H1 (cell line): ENCODE measurements around the gene UBE2H. TPM values are rescaled to one million over a fixed set of nuclear protein-coding genes. Genes with fewer than 3 reads are reported as not detected.
A peak's percentile ranks its signal among the peaks of the same experiment; 100 is the strongest.

Source experiments
- CTCF ChIA-PET: fragments of 300-600 bp; sonication (Branson Sonifier 250); formaldehyde crosslinking; loops from one replicate; lab custom pipeline; 2021; ENCODE audit not compliant: partially characterized antibody; lab: Charles Lee
- POLR2A ChIA-PET: fragments of 300-600 bp; sonication (Branson Sonifier 250); formaldehyde crosslinking; loops from one replicate; lab custom pipeline; 2021; ENCODE audit warnings: inconsistent platforms; ENCODE audit not compliant: partially characterized antibody; lab: Charles Lee
- DNase-seq, 2 experiments: peaks; one replicate each; pipeline versions ENCODE4 v3.0.0 to v3.0.0-alpha.2; 2010 to 2022; ENCODE audit warnings: low spot score in 2 of 2, low read depth in 1 of 2, mixed read lengths in 1 of 2
- FAIRE-seq: peaks from 2 replicates; lab custom pipeline; 2011; peaks lifted over from hg19 to GRCh38; lab: Jason Lieb, UNC
- H2AFZ ChIP-seq: 2 replicates; pipeline ENCODE4 v1.8.1; 2012; ENCODE audit warnings: low read length, inconsistent platforms
- H2AK5ac ChIP-seq: 2 replicates; pipeline ENCODE4 v1.6.1; 2013; ENCODE audit warnings: low read depth, low read length
- H2BK120ac ChIP-seq: replicated peaks from 2 replicates; pipeline ENCODE3; 2013; ENCODE audit warnings: low read depth, low read length, inconsistent platforms
- H2BK12ac ChIP-seq: 2 replicates; pipeline ENCODE4 v1.6.1; 2013; ENCODE audit warnings: low read depth, low read length
- H2BK15ac ChIP-seq: 2 replicates; pipeline ENCODE4 v1.6.1; 2013; ENCODE audit warnings: low read length
- H2BK20ac ChIP-seq: 2 replicates; pipeline ENCODE4 v1.6.1; 2013; ENCODE audit warnings: low read length
- H2BK5ac ChIP-seq: 2 replicates; pipeline ENCODE4 v1.6.1; 2013; ENCODE audit warnings: low read depth, low read length
- H3K14ac ChIP-seq: 2 replicates; pipeline ENCODE4 v1.6.1; 2013; ENCODE audit warnings: inconsistent platforms; ENCODE audit not compliant: insufficient read length
- H3K18ac ChIP-seq: 2 replicates; pipeline ENCODE4 v1.6.1; 2013; ENCODE audit warnings: low read length; ENCODE audit errors: extremely low read depth
- H3K23ac ChIP-seq: 2 replicates; pipeline ENCODE4 v1.6.1; 2013; ENCODE audit warnings: inconsistent platforms; ENCODE audit not compliant: insufficient read length
- H3K23me2 ChIP-seq: 2 replicates; pipeline ENCODE4 v1.6.1; 2013; ENCODE audit warnings: low read depth, low read length
- H3K27ac ChIP-seq: 2 replicates; pipeline ENCODE4 v1.6.1; 2011; ENCODE audit warnings: low read depth, low read length, inconsistent platforms
- H3K27me3 ChIP-seq, 4 experiments: replicated peaks in 1 of 4; 1 replicate in 1 of 4; 2 replicates in 3 of 4; pipeline versions ENCODE4 v1.6.1 to v1.8.1; 2011 to 2013; ENCODE audit warnings: low read length in 3 of 4, mild to moderate bottlenecking in 3 of 4, inconsistent platforms in 2 of 4, mixed read lengths in 2 of 4, moderate library complexity in 1 of 4; ENCODE audit not compliant: control insufficient read depth in 3 of 4, insufficient read depth in 3 of 4; ENCODE audit errors: extremely low read depth in 1 of 4
- H3K36me3 ChIP-seq, 4 experiments: 2 replicates each; pipeline versions ENCODE4 v1.6.1 to v1.8.1; 2011 to 2013; ENCODE audit warnings: mild to moderate bottlenecking in 4 of 4, low read length in 3 of 4, moderate library complexity in 2 of 4, control low read depth in 1 of 4, inconsistent platforms in 1 of 4; ENCODE audit not compliant: insufficient read depth in 4 of 4, control insufficient read depth in 2 of 4
- H3K4ac ChIP-seq: replicated peaks from 2 replicates; pipeline ENCODE3; 2013; ENCODE audit warnings: low read length, low read depth, mixed read lengths, inconsistent platforms; ENCODE audit not compliant: insufficient read length
- H3K4me1 ChIP-seq, 4 experiments: replicated peaks in 1 of 4; 1 replicate in 1 of 4; 2 replicates in 3 of 4; pipeline versions ENCODE4 v1.6.1 to v1.8.1; 2011 to 2013; ENCODE audit warnings: low read length in 3 of 4, inconsistent platforms in 2 of 4, mixed read lengths in 1 of 4; ENCODE audit not compliant: insufficient read depth in 4 of 4, control insufficient read depth in 3 of 4
- H3K4me2 ChIP-seq, 2 experiments: 2 replicates each; pipeline versions ENCODE4 v1.6.1 to v1.8.1; 2011 to 2013; ENCODE audit warnings: low read depth in 2 of 2, low read length in 2 of 2, control low read depth in 1 of 2, inconsistent platforms in 1 of 2, mild to moderate bottlenecking in 1 of 2; ENCODE audit not compliant: insufficient read depth in 1 of 2
- H3K4me3 ChIP-seq, 4 experiments: fragments of 200-600, 300-600 bp in 1 of 4; sonication (generic), shearing (Covaris generic), sonication (Bioruptor Twin) in 1 of 4; 2 replicates each; pipeline versions ENCODE4 v1.5.1 to v1.8.1; 2011 to 2016; ENCODE audit warnings: low read length in 4 of 4, low read depth in 3 of 4, control low read depth in 2 of 4, inconsistent platforms in 2 of 4, mild to moderate bottlenecking in 2 of 4, mixed read lengths in 1 of 4, moderate library complexity in 1 of 4; ENCODE audit not compliant: insufficient read depth in 2 of 4; ENCODE audit errors: extremely low read depth in 1 of 4
- H3K56ac ChIP-seq: replicated peaks from 2 replicates; pipeline ENCODE3; 2013; ENCODE audit warnings: low read depth, mild to moderate bottlenecking, mixed read lengths, low read length, inconsistent platforms; ENCODE audit not compliant: insufficient read length
- H3K79me1 ChIP-seq: 2 replicates; pipeline ENCODE4 v1.6.1; 2013; ENCODE audit warnings: low read depth, low read length, control low read depth
- H3K79me2 ChIP-seq, 2 experiments: 2 replicates each; pipeline versions ENCODE4 v1.6.1 to v1.8.1; 2012 to 2013; ENCODE audit warnings: low read length in 2 of 2, mild to moderate bottlenecking in 2 of 2, inconsistent platforms in 1 of 2; ENCODE audit not compliant: insufficient read depth in 2 of 2, control insufficient read depth in 1 of 2
- H3K9ac ChIP-seq, 4 experiments: replicated peaks in 1 of 4; 1 replicate in 1 of 4; 2 replicates in 3 of 4; pipeline versions ENCODE4 v1.6.1 to v1.8.1; 2011 to 2013; ENCODE audit warnings: low read depth in 3 of 4, low read length in 3 of 4, control low read depth in 2 of 4, mild to moderate bottlenecking in 2 of 4, moderate library complexity in 2 of 4, inconsistent platforms in 1 of 4; ENCODE audit errors: extremely low read depth in 1 of 4
- H3K9me3 ChIP-seq, 2 experiments: 2 replicates each; pipeline versions ENCODE4 v1.6.1 to v1.8.1; 2012 to 2013; ENCODE audit warnings: mild to moderate bottlenecking in 2 of 2, moderate library complexity in 2 of 2, control low read depth in 1 of 2, inconsistent platforms in 1 of 2, low read depth in 1 of 2, low read length in 1 of 2, mixed read lengths in 1 of 2; ENCODE audit not compliant: insufficient read depth in 2 of 2
- H4K20me1 ChIP-seq, 2 experiments: replicated peaks in 1 of 2; 2 replicates each; pipeline versions ENCODE3 to v1.8.1; 2011 to 2013; ENCODE audit warnings: inconsistent platforms in 2 of 2, low read length in 2 of 2, mild to moderate bottlenecking in 1 of 2; ENCODE audit not compliant: insufficient read depth in 2 of 2, control insufficient read depth in 1 of 2
- H4K5ac ChIP-seq: 2 replicates; pipeline ENCODE4 v1.6.1; 2013; ENCODE audit warnings: low read length, low read depth, mixed read lengths, inconsistent platforms; ENCODE audit not compliant: insufficient read length
- H4K8ac ChIP-seq: 2 replicates; pipeline ENCODE4 v1.8.0; 2013; ENCODE audit warnings: mild to moderate bottlenecking, moderate library complexity, low read length, inconsistent platforms; ENCODE audit not compliant: insufficient read depth; ENCODE audit errors: extremely low read depth
- H4K91ac ChIP-seq: replicated peaks from 2 replicates; pipeline ENCODE3; 2013; ENCODE audit warnings: low read length, mixed read lengths, inconsistent platforms; ENCODE audit not compliant: insufficient read length
- CREB1 ChIP-seq: IDR thresholded peaks from 2 replicates; pipeline ENCODE4 v1.6.1; 2012; ENCODE audit warnings: inconsistent platforms
- JUND ChIP-seq: IDR thresholded peaks from 2 replicates; pipeline ENCODE4 v1.6.1; 2011; ENCODE audit warnings: mild to moderate bottlenecking, improper control_type of control experiment, low read length
- KDM4A ChIP-seq: IDR thresholded peaks from one replicate; pipeline ENCODE4 v1.7.1; 2012; ENCODE audit warnings: low read depth, mild to moderate bottlenecking, moderate library complexity, low read length, inconsistent platforms; ENCODE audit not compliant: severe bottlenecking
- PHF8 ChIP-seq: fragments of 200-600 bp; sonication (generic); conservative IDR thresholded peaks from 2 replicates; pipeline ENCODE4 v1.7.1; 2012; ENCODE audit warnings: low read depth, mild to moderate bottlenecking, inconsistent platforms, low read length, moderate library complexity
- RAD21 ChIP-seq, 2 experiments: IDR thresholded peaks in 1 of 2; conservative IDR thresholded peaks in 1 of 2; 2 replicates each; pipeline ENCODE4 v1.6.1; 2011; ENCODE audit warnings: low read depth in 2 of 2, low read length in 2 of 2, improper control_type of control experiment in 1 of 2, inconsistent platforms in 1 of 2, mild to moderate bottlenecking in 1 of 2, moderate library complexity in 1 of 2
- RBBP5 ChIP-seq: IDR thresholded peaks from 2 replicates; pipeline ENCODE4 v1.7.1; 2012; ENCODE audit warnings: low read depth, mild to moderate bottlenecking, inconsistent platforms, low read length, moderate library complexity, borderline replicate concordance
- RNF2 ChIP-seq: fragments of 200-900, 300-1000 bp; sonication (generic); IDR thresholded peaks from 2 replicates; pipeline ENCODE4 v1.7.1; 2016; ENCODE audit warnings: borderline replicate concordance, low read depth, mild to moderate bottlenecking, antibody characterized with exemption, low read length; ENCODE audit not compliant: poor library complexity, severe bottlenecking; ENCODE audit errors: missing control alignments
- SIN3A ChIP-seq, 2 experiments: IDR thresholded peaks in 1 of 2; conservative IDR thresholded peaks in 1 of 2; 2 replicates each; pipeline ENCODE4 v1.6.1; 2011 to 2012; ENCODE audit warnings: low read length in 2 of 2, improper control_type of control experiment in 1 of 2, low read depth in 1 of 2, mild to moderate bottlenecking in 1 of 2
- SP1 ChIP-seq: IDR thresholded peaks from 2 replicates; pipeline ENCODE4 v1.6.1; 2011; ENCODE audit warnings: low read depth, low read length
- SP4 ChIP-seq: IDR thresholded peaks from 2 replicates; pipeline ENCODE4 v1.6.1; 2012; ENCODE audit warnings: low read length, inconsistent platforms
- TCF12 ChIP-seq: IDR thresholded peaks from 2 replicates; pipeline ENCODE4 v1.6.1; 2011; ENCODE audit warnings: low read depth, mild to moderate bottlenecking, low read length
- TEAD4 ChIP-seq: IDR thresholded peaks from 2 replicates; pipeline ENCODE4 v1.6.1; 2012; ENCODE audit warnings: low read depth, low read length, inconsistent platforms, mixed read lengths
- WGBS, 2 experiments: shearing (Covaris generic) in 1 of 2; methylation state at CpG; one replicate each; pipeline versions ENCODE4 v1.1.6 to v1.1.7; 2013 to 2015; ENCODE audit warnings: low lambda C conversion rate in 2 of 2, mixed read lengths in 2 of 2, inconsistent platforms in 1 of 2, low coverage in 1 of 2, missing lambda C conversion rate in 1 of 2; ENCODE audit not compliant: insufficient replicate concordance in 2 of 2, insufficient coverage in 1 of 2, insufficient read length in 1 of 2; ENCODE audit errors: extremely low coverage in 1 of 2, missing lambda C conversion rate in 1 of 2; 5-methylcytosine and 5-hydroxymethylcytosine counted together
- polyA plus RNA-seq, 7 experiments: library from polyadenylated mRNA; depleted of rRNA in 3 of 7; stranded (reverse) in 5 of 7; unstranded in 2 of 7; fragments of >200 nt in 5 of 7; fragments of 200-250 nt in 2 of 7; gene quantifications; 1 replicate in 5 of 7; 2 replicates in 1 of 7; 4 replicates in 1 of 7; pipeline versions ENCODE4 v1.2.1 to v1.2.3, GENCODE V29; 2011 to 2013; ENCODE audit warnings: missing spikeins in 2 of 7, mixed read lengths in 2 of 7
- total RNA-seq: library from RNA; stranded (reverse); fragmentation: NEBNext Ultra II Directional; extraction: Animal tissue kit (Norgen Biotek cat#: 25700); gene quantifications from 2 replicates; pipeline ENCODE4 v1.2.1, GENCODE V29; 2021

Gene UBE2H
- total and polyA plus RNA-seq, 2 of the 8 experiments (the other 6 are each of a cell fraction or from before 2014, with no cell fraction given), result 30.6 to 62.2 TPM

GRCh38 chr7:129959471-129960203 lies 6.9 kb upstream of the UBE2H start:
- H3K4ac ChIP-seq, result no peak overlapping the region
- no peak overlapping the region for H3K23ac ChIP-seq
- no peaks in the 10 kb centered on the region for H3K36me3 ChIP-seq
- H4K5ac ChIP-seq, result no peak overlapping the region
- no peak overlapping the region for H2BK5ac ChIP-seq
- no peaks in the 10 kb centered on the region for H4K20me1 ChIP-seq
- no peaks in the 10 kb centered on the region for H3K79me1 ChIP-seq
- no peak overlapping the region for H4K8ac ChIP-seq
- no peak overlapping the region; the same call in 1 of the 2 replicates for H2BK12ac ChIP-seq
- ChIA-PET CTCF (interaction anchor here (0.6 to 1.9 kb wide), 11 partner anchors 7 to 1613 kb away, joined by 3 to 5 read pairs (median 4); no protein-coding TSS in a partner anchor), POLR2A (interaction anchor here (0.5 to 1.5 kb wide), 4 partner anchors 9 to 790 kb away, joined by 3 to 4 read pairs (median 3); no protein-coding TSS in a partner anchor)
- H2AK5ac ChIP-seq, result no peak overlapping the region
- H3K23me2 ChIP-seq, result no peaks in the 10 kb centered on the region
- no peak overlapping the region for H2BK120ac ChIP-seq
- no peak overlapping the region for H4K91ac ChIP-seq
- 91% methylated on average over 12 of the region's 12 CpGs; no CpG with 5 or more reads in 1 of the 2 experiments for WGBS, 2 experiments
- H3K14ac ChIP-seq, result no peak overlapping the region
- no peak for DNase-seq
- H3K27ac ChIP-seq, result no peak overlapping the region
- H3K9me3 ChIP-seq, result no peaks in the 10 kb centered on the region
- no peak overlapping the region for H3K4me3 ChIP-seq
- H2BK15ac ChIP-seq, result no peak overlapping the region
- H3K18ac ChIP-seq, result no peak overlapping the region
- no peaks in the 10 kb centered on the region for H3K79me2 ChIP-seq
- no peaks in the 10 kb centered on the region for H3K4me1 ChIP-seq
- H3K27me3 ChIP-seq, result no peaks in the 10 kb centered on the region
- 0 out of 2 replicates have a peak overlapping the region, but pooled peaks have one; percentile 20 for H2AFZ ChIP-seq
- H3K4me2 ChIP-seq, result no peak overlapping the region
- H3K56ac ChIP-seq, result no peak overlapping the region
- H2BK20ac ChIP-seq, result no peak overlapping the region
- no peak overlapping the region for H3K9ac ChIP-seq
- no peak for FAIRE-seq
- TF ChIP-seq SP4 (no peak), JUND (no peak), SIN3A (conservative IDR thresholded peaks at IDR 0.05 in 1 of 2, IDR thresholded peaks at IDR 0.05 in 1 of 2; ENCODE audit: low read depth in 1 of 2, low read length in 2 of 2) (no peak), PHF8 (no peak), RBBP5 (no peak), TCF12 (no peak), RAD21 (IDR thresholded peaks at IDR 0.05 in 1 of 2, conservative IDR thresholded peaks at IDR 0.05 in 1 of 2; ENCODE audit: low read depth in 2 of 2, low read length in 2 of 2) (no peak), CREB1 (no peak), KDM4A (no peak), TEAD4 (no peak), SP1 (no peak), RNF2 (no peak)
